ENCODE measurements around the gene POGK. TPM values are rescaled to one million over a fixed set of nuclear protein-coding genes. Genes with fewer than 3 reads are reported as not detected.
"Not testable (repeated sequence)": the region's sequence is repeated elsewhere in the genome, so short reads cannot be mapped to it uniquely, and the experiment has no call there.

The POGK gene
- total RNA-seq, 1 donor from 2014 or later: 42.2 TPM

DNA sequence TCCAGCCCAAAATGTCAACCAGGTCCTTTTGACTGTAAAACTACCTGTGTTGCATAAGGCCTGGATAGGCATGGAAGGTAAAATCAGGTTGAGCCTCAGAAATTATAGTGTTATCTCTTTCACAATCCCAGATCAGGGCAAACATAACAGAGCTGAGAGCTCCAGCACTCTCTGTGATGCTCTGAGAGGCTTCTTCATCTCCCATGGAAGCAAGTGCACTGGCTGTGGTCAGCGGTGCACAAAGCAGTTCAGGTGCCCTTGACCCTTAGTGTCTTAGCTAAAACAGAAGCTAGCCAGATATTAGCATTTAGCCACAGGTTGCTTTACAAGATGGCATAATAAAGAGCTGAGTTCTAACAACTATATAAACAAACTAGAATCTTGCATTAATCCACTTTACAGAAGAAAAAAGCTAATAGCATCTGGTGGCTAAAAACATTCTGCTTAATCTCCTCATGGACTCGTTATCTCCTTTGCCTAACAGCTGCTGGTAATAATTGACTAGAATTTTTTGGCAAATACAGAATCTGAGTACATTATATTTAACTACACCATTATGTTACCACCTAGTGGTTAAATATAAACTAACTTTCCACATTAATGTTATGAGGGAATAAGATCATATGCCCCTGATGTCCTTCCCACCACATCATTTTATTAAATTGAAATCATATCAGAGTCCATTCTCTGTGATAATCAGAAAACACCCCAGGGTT is 25.6 kb upstream of the POGK start:
- Mint-ChIP-seq H3K4me3 (ENCODE audit: unreplicated experiment) (no peak overlapping the region), H3K36me3 (ENCODE audit: low read depth, unreplicated experiment) (no peaks in the 10 kb centered on the region), H3K27ac (ENCODE audit: unreplicated experiment) (no peak overlapping the region), H3K4me1 (ENCODE audit: unreplicated experiment) (no peaks in the 10 kb centered on the region), H3K9me3 (ENCODE audit: unreplicated experiment) (no peaks in the 10 kb centered on the region), H3K27me3 (ENCODE audit: unreplicated experiment) (peaks cover 4% of the 10 kb centered on the region)
- TF ChIP-seq, protein P1, sequence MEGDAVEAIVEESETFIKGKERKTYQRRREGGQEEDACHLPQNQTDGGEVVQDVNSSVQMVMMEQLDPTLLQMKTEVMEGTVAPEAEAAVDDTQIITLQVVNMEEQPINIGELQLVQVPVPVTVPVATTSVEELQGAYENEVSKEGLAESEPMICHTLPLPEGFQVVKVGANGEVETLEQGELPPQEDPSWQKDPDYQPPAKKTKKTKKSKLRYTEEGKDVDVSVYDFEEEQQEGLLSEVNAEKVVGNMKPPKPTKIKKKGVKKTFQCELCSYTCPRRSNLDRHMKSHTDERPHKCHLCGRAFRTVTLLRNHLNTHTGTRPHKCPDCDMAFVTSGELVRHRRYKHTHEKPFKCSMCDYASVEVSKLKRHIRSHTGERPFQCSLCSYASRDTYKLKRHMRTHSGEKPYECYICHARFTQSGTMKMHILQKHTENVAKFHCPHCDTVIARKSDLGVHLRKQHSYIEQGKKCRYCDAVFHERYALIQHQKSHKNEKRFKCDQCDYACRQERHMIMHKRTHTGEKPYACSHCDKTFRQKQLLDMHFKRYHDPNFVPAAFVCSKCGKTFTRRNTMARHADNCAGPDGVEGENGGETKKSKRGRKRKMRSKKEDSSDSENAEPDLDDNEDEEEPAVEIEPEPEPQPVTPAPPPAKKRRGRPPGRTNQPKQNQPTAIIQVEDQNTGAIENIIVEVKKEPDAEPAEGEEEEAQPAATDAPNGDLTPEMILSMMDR (IDR thresholded peaks at IDR 0.05; ENCODE audit: unreplicated experiment): peak; percentile 28
- DNase-seq (ENCODE audit: low spot score): no peak

DNA sequence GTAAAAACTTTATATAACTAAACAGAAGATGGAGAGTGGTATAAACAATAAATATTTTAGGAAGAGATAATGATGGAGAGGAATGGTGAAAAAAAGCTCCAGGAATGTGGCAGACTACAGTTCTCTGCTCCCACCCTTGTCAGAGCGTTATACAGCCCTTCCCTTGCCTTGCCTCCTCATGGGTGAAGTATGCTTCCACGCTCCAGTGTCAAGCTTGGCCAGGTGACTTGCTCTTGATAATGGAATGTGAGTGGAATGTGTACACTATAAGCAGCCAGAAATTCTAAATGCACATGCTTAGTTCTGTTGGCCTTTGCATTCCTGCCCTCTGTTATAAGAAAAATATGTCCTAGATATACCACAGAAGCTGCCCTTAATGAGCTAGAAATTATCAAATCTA is 24.7 kb upstream of the POGK start:
- Mint-ChIP-seq H3K27me3 (ENCODE audit: unreplicated experiment) (peaks cover 4% of the 10 kb centered on the region), H3K4me3 (ENCODE audit: unreplicated experiment) (no peak overlapping the region), H3K36me3 (ENCODE audit: low read depth, unreplicated experiment) (no peaks in the 10 kb centered on the region), H3K4me1 (ENCODE audit: unreplicated experiment) (no peaks in the 10 kb centered on the region), H3K9me3 (ENCODE audit: unreplicated experiment) (no peaks in the 10 kb centered on the region), H3K27ac (ENCODE audit: unreplicated experiment) (no peak overlapping the region)
- TF ChIP-seq, protein P1 (IDR thresholded peaks at IDR 0.05; ENCODE audit: unreplicated experiment): no peak
- no peak for DNase-seq (ENCODE audit: low spot score)

DNA sequence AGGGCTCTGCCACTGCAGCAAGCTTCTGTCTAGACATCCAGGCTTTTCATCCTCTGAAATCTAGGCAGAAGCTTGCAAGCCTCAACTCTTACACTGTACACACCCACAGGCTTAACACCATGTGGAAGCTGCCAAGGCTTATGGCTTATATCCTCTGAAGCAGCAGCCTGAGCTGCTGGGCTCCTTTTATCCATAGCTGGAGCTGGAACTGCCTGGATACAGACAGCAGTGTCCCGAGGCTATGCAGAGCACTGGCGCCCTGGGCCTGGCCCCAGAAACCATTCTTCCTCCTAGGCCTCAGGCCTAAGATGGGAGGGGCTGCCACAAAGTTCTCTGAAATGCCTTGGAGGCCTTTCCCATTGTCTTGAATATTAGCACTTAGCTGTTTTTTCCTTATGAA is 19.3 kb upstream of the POGK start:
- DNase-seq (ENCODE audit: low spot score): no peak
- TF ChIP-seq, protein P1 (IDR thresholded peaks at IDR 0.05; ENCODE audit: unreplicated experiment): no peak
- peaks cover 3% of the 10 kb centered on the region for H3K27me3 Mint-ChIP-seq (ENCODE audit: unreplicated experiment)
- H3K4me3 Mint-ChIP-seq (ENCODE audit: unreplicated experiment): no peak overlapping the region
- peaks cover 4% of the 10 kb centered on the region for H3K9me3 Mint-ChIP-seq (ENCODE audit: unreplicated experiment)
- H3K36me3 Mint-ChIP-seq (ENCODE audit: low read depth, unreplicated experiment): peaks cover 4% of the 10 kb centered on the region
- no peak overlapping the region for H3K27ac Mint-ChIP-seq (ENCODE audit: unreplicated experiment)
- H3K4me1 Mint-ChIP-seq (ENCODE audit: unreplicated experiment): no peaks in the 10 kb centered on the region

DNA sequence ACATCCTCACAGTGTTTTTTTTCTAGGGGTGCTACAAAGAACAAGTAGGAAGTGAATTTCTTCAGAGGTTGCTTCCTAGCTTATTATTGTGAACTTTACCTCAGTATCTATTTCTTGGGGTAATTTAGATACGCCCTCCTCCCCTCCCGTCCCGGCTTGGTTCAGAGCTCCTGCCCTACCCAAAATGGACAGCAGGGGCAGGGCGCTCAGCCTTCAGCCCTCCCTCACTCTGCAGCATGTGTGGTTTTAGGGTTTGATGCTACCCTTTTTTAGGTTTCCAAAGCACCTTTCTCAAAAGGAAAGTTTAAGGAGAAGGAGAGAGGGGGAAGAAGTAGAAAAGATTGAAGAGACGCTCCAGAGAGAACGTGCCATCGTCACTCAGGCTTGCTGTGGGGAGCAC is 16.9 kb upstream of the POGK start:
- Mint-ChIP-seq H3K4me3 (ENCODE audit: unreplicated experiment) (no peak overlapping the region), H3K27ac (ENCODE audit: unreplicated experiment) (no peak overlapping the region), H3K9me3 (ENCODE audit: unreplicated experiment) (peaks cover 4% of the 10 kb centered on the region), H3K4me1 (ENCODE audit: unreplicated experiment) (no peaks in the 10 kb centered on the region), H3K36me3 (ENCODE audit: low read depth, unreplicated experiment) (peaks cover 4% of the 10 kb centered on the region), H3K27me3 (ENCODE audit: unreplicated experiment) (no peaks in the 10 kb centered on the region)
- DNase-seq (ENCODE audit: low spot score): no peak
- TF ChIP-seq, protein P1 (IDR thresholded peaks at IDR 0.05; ENCODE audit: unreplicated experiment): peak; percentile 34

DNA sequence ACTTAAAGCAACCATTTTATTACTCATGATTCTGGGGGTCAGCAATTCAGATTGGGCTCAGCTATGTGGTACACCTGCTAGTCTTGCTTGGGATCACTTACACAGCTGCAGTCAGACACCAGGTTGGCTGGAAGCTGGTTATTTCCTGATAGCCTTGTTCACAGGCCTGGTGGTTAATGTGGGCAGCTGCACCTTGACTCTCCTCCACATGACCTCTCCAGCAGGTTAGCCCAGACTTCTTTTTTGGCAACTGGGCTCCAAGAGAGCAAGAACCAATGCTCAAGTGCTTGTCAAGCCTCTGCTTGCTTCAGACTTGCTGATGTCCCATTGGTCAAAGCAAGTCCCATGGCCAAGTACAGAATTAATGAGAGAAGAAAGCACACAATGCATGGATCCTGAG is 11.8 kb upstream of the POGK start:
- TF ChIP-seq, protein P1 (IDR thresholded peaks at IDR 0.05; ENCODE audit: unreplicated experiment): no peak
- Mint-ChIP-seq H3K9me3 (ENCODE audit: unreplicated experiment) (peaks cover 15% of the 10 kb centered on the region), H3K36me3 (ENCODE audit: low read depth, unreplicated experiment) (peaks cover 5% of the 10 kb centered on the region), H3K4me3 (ENCODE audit: unreplicated experiment) (no peak overlapping the region), H3K27me3 (ENCODE audit: unreplicated experiment) (peaks cover 2% of the 10 kb centered on the region), H3K4me1 (ENCODE audit: unreplicated experiment) (no peaks in the 10 kb centered on the region), H3K27ac (ENCODE audit: unreplicated experiment) (no peak overlapping the region)
- no peak for DNase-seq (ENCODE audit: low spot score)

DNA sequence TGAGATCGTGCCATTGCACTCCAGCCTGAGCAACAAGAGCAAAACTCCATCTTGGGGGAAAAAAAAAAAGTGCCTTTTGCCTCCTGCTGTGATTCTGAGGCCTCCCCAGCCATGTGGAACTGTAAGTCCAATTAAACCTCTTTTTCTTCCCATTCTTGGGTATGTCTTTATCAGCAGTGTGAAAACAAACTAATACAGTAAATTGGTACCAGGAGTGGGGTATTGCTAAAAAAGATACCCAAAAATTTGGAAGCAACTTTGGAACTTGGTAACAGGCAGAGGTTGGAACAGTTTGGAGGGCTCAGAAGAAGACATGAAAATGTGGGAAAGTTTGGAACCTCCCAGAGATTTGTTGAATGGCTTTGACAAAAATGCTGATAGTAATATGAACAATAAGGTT is 9.5 kb upstream of the POGK start:
- peaks cover 15% of the 10 kb centered on the region for H3K9me3 Mint-ChIP-seq (ENCODE audit: unreplicated experiment)
- not testable (repeated sequence) for H3K27ac Mint-ChIP-seq (ENCODE audit: unreplicated experiment); H3K4me3 Mint-ChIP-seq (ENCODE audit: unreplicated experiment); H3K36me3 Mint-ChIP-seq (ENCODE audit: low read depth, unreplicated experiment); H3K4me1 Mint-ChIP-seq (ENCODE audit: unreplicated experiment); H3K27me3 Mint-ChIP-seq (ENCODE audit: unreplicated experiment); DNase-seq (ENCODE audit: low spot score)
